GM12891 (cell line): ENCODE results near the gene PPP1R13B.

Experiments used
- PAX5 ChIP-seq: IDR thresholded peaks from 2 replicates; pipeline ENCODE4 v1.6.1; 2011; ENCODE audit warnings: low read length, moderate library complexity, mild to moderate bottlenecking; ENCODE audit not compliant: insufficient read depth, severe bottlenecking
- POLR2AphosphoS5 ChIP-seq: IDR thresholded peaks from 2 replicates; pipeline ENCODE4 v1.6.1; 2011; ENCODE audit warnings: low read depth, low read length, control low read depth
- POU2F2 ChIP-seq: IDR thresholded peaks from 2 replicates; pipeline ENCODE4 v1.6.1; 2011; ENCODE audit warnings: low read depth, mild to moderate bottlenecking, control low read depth, low read length, moderate library complexity
- TAF1 ChIP-seq: IDR thresholded peaks from 2 replicates; pipeline ENCODE4 v1.6.1; 2011; ENCODE audit warnings: low read depth, low read length, control low read depth

GRCh38 chr14:103740991-103741689, 106.2 kb downstream of the PPP1R13B start:
- TF ChIP-seq PAX5 (no peak), TAF1 (no peak), POU2F2 (no peak), POLR2AphosphoS5 (no peak)
